Epithelial cell of esophagus (primary cell): ENCODE results near the gene MPDZ.

Experiments used
- DNase-seq: peaks from one replicate; pipeline ENCODE4 v3.0.0; 2010; ENCODE audit warnings: low read depth
- H3K4me3 ChIP-seq: 2 replicates; pipeline ENCODE4 v1.5.1; 2011; ENCODE audit warnings: mild to moderate bottlenecking, low read length, control low read depth
- TF ChIP-seq, protein P1 (sequence below): IDR thresholded peaks from 2 replicates; pipeline ENCODE4 v1.5.1; 2011; ENCODE audit warnings: low read depth, mild to moderate bottlenecking, low read length, control low read depth, inconsistent platforms; ENCODE audit not compliant: insufficient read depth; ENCODE audit errors: missing control alignments

The MPDZ gene

DNA sequence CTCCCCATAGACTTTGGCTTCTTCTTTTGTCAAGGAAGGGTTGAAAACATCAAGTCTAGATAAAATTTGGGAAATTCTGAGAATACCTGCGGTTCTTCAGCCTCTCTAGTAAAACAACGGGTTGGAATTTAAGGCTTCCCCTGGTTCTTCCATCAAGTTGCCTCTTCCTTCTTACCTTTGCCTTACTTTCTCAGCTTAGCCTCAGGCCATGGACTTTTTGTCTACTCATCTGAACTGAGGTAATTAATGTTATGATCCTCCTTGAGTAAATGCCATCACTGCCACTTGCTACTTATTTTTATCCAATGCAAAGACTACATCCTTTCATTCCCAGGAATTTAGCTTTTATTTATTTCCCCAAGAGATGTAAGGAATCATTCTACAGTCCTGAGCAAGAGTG is 184.4 kb downstream of the MPDZ start:
- TF ChIP-seq, protein P1, sequence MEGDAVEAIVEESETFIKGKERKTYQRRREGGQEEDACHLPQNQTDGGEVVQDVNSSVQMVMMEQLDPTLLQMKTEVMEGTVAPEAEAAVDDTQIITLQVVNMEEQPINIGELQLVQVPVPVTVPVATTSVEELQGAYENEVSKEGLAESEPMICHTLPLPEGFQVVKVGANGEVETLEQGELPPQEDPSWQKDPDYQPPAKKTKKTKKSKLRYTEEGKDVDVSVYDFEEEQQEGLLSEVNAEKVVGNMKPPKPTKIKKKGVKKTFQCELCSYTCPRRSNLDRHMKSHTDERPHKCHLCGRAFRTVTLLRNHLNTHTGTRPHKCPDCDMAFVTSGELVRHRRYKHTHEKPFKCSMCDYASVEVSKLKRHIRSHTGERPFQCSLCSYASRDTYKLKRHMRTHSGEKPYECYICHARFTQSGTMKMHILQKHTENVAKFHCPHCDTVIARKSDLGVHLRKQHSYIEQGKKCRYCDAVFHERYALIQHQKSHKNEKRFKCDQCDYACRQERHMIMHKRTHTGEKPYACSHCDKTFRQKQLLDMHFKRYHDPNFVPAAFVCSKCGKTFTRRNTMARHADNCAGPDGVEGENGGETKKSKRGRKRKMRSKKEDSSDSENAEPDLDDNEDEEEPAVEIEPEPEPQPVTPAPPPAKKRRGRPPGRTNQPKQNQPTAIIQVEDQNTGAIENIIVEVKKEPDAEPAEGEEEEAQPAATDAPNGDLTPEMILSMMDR = no peak
- no peak overlapping the region for H3K4me3 ChIP-seq
- DNase-seq = peak; percentile 13

DNA sequence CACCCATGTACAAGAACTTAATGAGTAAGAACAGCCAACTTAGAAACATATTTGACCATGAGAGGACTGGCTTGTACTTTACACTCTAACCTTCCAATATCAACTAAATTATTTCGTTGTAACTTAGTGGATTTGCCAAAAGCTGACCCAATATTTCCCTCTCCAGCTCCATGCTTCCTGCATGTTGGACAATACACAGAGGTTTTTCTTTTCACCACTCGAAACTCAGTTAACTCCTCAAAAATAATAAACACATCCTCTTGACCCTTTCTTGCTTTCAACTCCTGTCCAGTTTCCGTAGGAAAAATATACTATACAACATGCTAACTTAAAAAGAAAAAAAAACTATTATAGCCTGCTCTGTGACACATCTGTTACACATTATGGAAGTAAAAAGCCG is 188.9 kb downstream of the MPDZ start:
- no peak overlapping the region for H3K4me3 ChIP-seq
- TF ChIP-seq, protein P1 = no peak
- DNase-seq = no peak

DNA sequence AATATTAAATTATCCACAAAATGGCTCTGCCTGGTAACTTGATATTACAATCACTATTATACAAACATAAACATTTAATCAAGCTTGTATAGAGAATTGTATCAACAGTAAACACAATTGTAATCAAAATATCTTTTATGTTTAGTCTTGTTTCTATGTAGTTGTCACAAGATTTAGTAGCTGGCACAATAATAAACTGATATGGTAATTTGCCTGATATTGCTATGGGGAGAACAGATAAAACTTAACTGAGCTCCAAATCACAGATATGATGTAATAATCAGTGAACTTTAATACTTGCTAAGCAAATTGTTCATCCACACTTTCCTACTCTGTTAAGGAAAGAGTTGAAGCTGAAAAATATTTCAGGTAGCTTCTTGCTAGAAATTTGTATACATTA is 189.8 kb downstream of the MPDZ start:
- DNase-seq = no peak
- H3K4me3 ChIP-seq = no peak overlapping the region
- TF ChIP-seq, protein P1 = no peak

DNA sequence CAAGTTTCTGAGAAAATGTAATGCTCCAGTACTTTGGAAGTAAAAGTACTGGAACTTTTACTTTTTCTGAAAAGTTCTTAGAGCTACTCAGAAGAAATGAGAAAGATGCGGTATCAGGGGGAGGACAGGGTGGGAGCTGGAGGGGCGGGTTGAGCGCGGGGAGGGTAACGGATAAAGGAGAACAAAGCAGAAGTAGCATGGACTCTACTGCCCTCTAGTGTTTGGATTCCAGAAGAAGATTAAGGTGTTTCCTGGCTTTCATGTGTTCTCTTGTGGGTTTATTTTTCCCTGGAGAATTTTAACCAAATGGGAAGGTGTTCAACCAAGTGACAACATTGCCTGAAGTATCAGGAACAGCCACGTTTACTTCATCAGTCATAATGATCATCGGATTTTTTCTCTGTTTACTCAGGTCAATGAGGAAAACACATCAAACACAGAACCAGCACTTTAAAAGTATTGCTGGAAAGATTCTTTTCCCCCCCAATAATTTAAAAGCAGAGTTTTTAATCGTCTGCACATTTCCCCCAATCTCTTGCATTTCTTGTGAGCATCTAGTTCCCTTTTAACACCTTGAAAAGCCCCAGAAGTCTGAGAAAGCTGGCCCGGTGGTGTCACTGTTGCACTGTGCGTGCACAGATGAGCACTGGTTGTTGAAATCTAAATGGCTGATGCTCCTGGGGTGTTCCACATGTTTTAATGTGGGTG is 190.6 kb downstream of the MPDZ start:
- TF ChIP-seq, protein P1 = peak; percentile 67
- DNase-seq = peak; percentile 60
- no peak overlapping the region for H3K4me3 ChIP-seq

DNA sequence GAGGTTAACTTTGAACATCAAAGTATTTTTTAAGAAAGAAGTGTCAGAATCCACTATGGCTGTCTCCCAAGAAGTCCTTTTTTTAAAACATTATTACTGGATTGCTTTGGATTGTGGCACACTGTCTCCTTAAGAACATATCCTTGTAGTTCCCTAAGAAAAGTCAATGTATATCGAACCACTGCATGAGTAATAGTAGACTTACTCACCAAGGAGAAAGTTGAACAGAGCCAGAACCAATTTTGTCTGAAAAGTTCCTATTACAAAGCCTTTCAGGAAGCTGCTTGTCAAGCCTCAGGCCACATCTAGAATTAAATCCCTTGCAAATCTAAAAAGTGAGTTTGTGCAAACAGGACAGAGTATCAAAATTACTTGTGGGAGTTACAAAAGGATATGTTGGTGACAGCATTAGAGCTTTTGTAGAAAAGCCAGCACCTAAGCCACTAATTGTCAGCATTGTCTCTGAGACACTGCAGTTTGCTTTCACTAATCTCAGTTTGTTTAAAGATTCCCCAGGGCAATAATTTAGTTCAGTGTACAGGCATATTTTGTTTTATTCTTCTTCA is 195.4 kb downstream of the MPDZ start:
- peak; percentile 76 for DNase-seq
- TF ChIP-seq, protein P1 = no peak
- H3K4me3 ChIP-seq = no peak overlapping the region

DNA sequence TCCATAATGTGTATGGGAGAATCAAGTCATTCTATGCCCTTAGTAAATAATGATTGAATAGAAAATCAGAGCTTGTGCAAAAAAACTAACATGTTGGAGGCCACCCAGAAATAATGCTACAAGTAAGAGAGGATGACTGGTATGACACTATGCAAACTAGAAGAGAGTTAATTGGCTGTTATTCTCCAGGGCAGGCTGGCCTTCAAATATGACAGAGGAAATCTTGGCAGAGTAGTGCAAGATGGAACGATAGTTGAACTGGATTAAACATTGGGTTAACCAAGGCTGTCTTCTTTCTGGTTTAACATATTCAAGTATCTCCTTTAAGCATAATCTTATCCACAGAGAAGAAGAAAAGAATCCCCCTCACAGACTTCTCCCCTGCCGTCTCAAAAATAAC is 196.1 kb downstream of the MPDZ start:
- no peak overlapping the region for H3K4me3 ChIP-seq
- TF ChIP-seq, protein P1 = no peak
- no peak for DNase-seq

DNA sequence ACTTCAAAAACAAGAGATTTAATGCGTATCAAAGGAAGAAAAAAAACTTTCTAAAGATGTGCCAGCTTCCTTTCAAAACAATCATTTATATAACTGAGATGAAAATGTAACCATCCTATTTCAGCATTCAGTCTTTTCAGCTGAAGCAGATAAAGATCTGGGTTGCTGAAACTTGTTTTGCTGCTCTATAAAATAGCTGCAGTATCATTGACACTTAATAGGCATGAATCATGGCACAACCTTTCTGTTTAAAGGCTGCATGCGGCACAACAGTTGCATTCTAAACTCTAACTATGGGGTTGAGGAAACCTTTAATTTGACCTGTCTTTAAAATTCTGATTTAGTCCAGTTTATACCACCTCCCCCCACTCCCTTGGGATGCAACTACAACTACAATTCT is 196.7 kb downstream of the MPDZ start:
- peak; percentile 54 for DNase-seq
- no peak overlapping the region for H3K4me3 ChIP-seq
- TF ChIP-seq, protein P1 = no peak
